ENCODE measurements around the gene CPA1.

CPA1 gene

DNA sequence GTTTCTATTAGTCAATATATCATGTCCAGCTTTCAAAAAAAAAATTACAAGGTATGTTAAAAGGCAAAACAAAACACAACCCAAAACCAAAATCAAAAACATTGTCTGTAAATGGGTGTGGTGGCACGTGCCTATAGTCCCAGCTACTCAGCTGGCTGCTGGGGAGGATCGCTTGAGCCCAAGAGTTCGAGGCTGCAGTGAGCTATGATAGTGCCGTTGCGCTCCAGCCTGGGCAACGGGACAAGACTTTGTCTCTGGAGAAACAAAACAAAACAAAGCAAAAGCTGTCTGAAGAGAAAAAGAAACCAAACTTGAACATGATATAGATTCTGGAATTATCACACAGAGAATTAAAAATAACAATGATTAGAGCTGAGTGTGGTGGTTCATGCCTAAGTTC is 46.0 kb upstream of the CPA1 start:
- TF ChIP-seq NFIC (IDR thresholded peaks at IDR 0.05) (no peak), ZBTB7A (IDR thresholded peaks at IDR 0.05; ENCODE audit: low read depth) (no peak), FOXM1 (IDR thresholded peaks at IDR 0.05; ENCODE audit: borderline replicate concordance, low read depth) (no peak), TAF1 (IDR thresholded peaks at IDR 0.05; ENCODE audit: low read depth) (no peak), CREB1 (IDR thresholded peaks at IDR 0.05; ENCODE audit: low read depth) (no peak), EGR1 (IDR thresholded peaks at IDR 0.05) (no peak), RAD21 (IDR thresholded peaks at IDR 0.05; ENCODE audit: low read depth) (no peak), CEBPB (IDR thresholded peaks at IDR 0.05) (no peak), EP300 (IDR thresholded peaks at IDR 0.05; ENCODE audit: borderline replicate concordance) (no peak), TCF12 (IDR thresholded peaks at IDR 0.05; ENCODE audit: low read depth) (no peak), YY1 (IDR thresholded peaks at IDR 0.05; ENCODE audit: low read depth) (no peak), TEAD4 (IDR thresholded peaks at IDR 0.05) (no peak)
- TF ChIP-seq, protein P1, sequence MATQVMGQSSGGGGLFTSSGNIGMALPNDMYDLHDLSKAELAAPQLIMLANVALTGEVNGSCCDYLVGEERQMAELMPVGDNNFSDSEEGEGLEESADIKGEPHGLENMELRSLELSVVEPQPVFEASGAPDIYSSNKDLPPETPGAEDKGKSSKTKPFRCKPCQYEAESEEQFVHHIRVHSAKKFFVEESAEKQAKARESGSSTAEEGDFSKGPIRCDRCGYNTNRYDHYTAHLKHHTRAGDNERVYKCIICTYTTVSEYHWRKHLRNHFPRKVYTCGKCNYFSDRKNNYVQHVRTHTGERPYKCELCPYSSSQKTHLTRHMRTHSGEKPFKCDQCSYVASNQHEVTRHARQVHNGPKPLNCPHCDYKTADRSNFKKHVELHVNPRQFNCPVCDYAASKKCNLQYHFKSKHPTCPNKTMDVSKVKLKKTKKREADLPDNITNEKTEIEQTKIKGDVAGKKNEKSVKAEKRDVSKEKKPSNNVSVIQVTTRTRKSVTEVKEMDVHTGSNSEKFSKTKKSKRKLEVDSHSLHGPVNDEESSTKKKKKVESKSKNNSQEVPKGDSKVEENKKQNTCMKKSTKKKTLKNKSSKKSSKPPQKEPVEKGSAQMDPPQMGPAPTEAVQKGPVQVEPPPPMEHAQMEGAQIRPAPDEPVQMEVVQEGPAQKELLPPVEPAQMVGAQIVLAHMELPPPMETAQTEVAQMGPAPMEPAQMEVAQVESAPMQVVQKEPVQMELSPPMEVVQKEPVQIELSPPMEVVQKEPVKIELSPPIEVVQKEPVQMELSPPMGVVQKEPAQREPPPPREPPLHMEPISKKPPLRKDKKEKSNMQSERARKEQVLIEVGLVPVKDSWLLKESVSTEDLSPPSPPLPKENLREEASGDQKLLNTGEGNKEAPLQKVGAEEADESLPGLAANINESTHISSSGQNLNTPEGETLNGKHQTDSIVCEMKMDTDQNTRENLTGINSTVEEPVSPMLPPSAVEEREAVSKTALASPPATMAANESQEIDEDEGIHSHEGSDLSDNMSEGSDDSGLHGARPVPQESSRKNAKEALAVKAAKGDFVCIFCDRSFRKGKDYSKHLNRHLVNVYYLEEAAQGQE (IDR thresholded peaks at IDR 0.05; ENCODE audit: low read depth): no peak
- TF ChIP-seq, protein P2, sequence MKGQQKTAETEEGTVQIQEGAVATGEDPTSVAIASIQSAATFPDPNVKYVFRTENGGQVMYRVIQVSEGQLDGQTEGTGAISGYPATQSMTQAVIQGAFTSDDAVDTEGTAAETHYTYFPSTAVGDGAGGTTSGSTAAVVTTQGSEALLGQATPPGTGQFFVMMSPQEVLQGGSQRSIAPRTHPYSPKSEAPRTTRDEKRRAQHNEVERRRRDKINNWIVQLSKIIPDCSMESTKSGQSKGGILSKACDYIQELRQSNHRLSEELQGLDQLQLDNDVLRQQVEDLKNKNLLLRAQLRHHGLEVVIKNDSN (IDR thresholded peaks at IDR 0.05): no peak
- TF ChIP-seq, protein P3, sequence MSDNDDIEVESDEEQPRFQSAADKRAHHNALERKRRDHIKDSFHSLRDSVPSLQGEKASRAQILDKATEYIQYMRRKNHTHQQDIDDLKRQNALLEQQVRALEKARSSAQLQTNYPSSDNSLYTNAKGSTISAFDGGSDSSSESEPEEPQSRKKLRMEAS (IDR thresholded peaks at IDR 0.05): no peak

DNA sequence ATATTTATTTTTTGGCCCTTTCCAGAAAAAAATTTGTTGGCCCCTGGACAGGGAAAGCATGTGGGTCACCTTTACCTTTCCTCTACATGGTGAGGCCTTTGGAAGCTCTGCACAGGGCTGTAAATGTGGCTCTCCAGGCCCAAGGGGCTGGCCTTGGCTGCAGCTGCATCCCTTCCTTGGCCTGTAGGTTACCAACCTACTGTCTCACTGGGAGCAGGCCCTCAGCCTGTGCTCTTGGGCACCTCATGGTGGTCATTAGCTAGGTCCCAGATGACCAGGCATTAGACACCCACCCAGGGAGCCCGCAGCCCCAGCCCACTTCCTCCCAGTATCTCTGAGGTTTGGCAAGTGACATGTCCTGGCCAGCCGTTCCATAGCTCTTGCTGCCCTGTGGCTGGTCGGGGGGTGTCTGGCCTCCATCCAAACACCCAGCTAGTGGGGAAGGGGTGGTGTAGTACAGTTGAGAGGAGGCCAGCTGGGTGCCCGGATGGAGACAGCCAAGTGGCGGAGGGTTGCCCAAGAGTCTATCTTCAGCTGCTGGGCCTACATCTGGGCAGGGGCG is 42.8 kb upstream of the CPA1 start:
- TF ChIP-seq, protein P1 (IDR thresholded peaks at IDR 0.05; ENCODE audit: low read depth): no peak
- TF ChIP-seq FOXM1 (IDR thresholded peaks at IDR 0.05; ENCODE audit: borderline replicate concordance, low read depth) (no peak), ZBTB7A (IDR thresholded peaks at IDR 0.05; ENCODE audit: low read depth) (no peak), RAD21 (IDR thresholded peaks at IDR 0.05; ENCODE audit: low read depth) (no peak), TAF1 (IDR thresholded peaks at IDR 0.05; ENCODE audit: low read depth) (no peak), TEAD4 (IDR thresholded peaks at IDR 0.05) (no peak), CEBPB (IDR thresholded peaks at IDR 0.05) (no peak), TCF12 (IDR thresholded peaks at IDR 0.05; ENCODE audit: low read depth) (no peak), EGR1 (IDR thresholded peaks at IDR 0.05) (no peak), EP300 (IDR thresholded peaks at IDR 0.05; ENCODE audit: borderline replicate concordance) (no peak)
- TF ChIP-seq, protein P2 (IDR thresholded peaks at IDR 0.05): no peak

DNA sequence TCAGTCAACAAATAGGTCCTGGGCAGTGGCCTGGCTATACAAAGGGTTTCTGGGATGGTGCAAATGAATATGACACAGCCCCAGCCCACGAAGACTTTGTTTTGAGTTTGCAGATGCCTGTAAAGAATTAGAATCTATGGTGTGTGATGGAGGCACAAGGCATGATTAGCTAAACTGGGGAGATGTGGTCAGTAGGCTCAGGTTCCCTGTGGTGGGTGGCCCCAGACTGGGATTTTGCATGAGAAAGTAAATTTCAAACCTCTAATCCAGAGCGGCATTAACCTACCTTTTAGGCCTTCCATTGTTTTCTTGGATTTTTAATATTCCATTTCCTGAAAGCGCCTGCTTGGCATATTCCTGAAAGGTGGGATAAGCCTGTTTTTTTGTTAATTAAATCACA is 42.1 kb upstream of the CPA1 start:
- TF ChIP-seq FOXM1 (IDR thresholded peaks at IDR 0.05; ENCODE audit: borderline replicate concordance, low read depth) (no peak), CEBPB (IDR thresholded peaks at IDR 0.05) (no peak), NFIC (IDR thresholded peaks at IDR 0.05) (no peak), TEAD4 (IDR thresholded peaks at IDR 0.05) (no peak)

DNA sequence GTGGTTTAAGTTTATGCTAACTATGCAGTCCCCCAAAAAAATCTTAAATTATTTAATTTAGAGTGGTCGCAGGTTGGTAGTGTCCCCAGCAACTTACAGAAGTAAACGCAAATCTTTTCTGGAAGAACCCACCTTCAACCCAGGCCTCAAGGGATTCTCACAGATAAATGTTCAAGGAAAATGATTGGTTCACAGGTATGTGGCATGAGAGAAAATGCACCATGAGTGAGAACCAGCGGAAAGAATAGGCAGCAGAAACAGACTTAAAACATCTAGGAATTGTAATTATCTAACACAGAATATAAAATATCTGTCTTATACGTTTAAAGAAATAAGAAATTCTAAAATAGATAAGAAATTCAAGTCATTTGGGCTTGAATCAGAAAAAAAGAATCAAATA is 38.4 kb upstream of the CPA1 start:
- no peak for TF ChIP-seq CREB1 (IDR thresholded peaks at IDR 0.05; ENCODE audit: low read depth)
- TF ChIP-seq CEBPB (IDR thresholded peaks at IDR 0.05): no peak
- TF ChIP-seq, protein P2 (IDR thresholded peaks at IDR 0.05): no peak
- TF ChIP-seq TCF12 (IDR thresholded peaks at IDR 0.05; ENCODE audit: low read depth): no peak
- no peak for TF ChIP-seq RAD21 (IDR thresholded peaks at IDR 0.05; ENCODE audit: low read depth)

DNA sequence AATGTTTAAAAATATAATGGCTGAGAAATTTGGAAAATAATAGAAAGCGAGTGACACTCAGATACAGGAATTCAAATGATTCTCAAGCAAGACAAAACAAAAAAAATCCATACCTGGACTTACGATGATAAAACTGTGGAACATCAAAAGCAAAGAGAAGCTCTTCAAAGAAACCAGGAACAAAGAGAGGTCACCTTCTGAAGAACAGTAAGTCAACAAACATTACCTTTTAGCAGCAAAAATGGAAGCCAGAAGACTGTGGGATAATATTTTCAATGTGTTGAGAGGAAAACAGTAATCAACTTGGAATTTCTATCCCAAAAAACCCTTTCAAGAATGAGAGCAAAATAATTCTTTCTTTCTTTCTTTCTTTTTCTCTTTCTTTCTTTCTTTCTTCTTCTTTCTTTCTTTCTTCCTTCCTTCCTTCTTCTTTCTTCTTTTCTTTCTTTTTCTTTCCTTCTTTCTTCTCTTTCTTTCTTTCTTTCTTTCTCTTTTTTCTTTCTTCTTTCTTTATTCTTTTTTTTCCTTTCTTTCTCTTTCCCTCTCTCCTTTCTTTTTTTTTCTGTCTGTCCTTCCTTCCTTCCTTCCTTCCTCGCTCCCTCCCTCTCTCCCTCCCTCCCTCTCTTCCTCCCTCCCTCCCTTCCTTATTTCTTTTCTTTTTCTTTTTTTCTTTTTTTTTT is 37.5 kb upstream of the CPA1 start:
- TF ChIP-seq CEBPB (IDR thresholded peaks at IDR 0.05): no peak
- no peak for TF ChIP-seq TCF12 (IDR thresholded peaks at IDR 0.05; ENCODE audit: low read depth)
- TF ChIP-seq, protein P2 (IDR thresholded peaks at IDR 0.05): no peak
- no peak for TF ChIP-seq CREB1 (IDR thresholded peaks at IDR 0.05; ENCODE audit: low read depth)
- no peak for TF ChIP-seq TAF1 (IDR thresholded peaks at IDR 0.05; ENCODE audit: low read depth)
- no peak for TF ChIP-seq NFIC (IDR thresholded peaks at IDR 0.05)
- no peak for TF ChIP-seq EGR1 (IDR thresholded peaks at IDR 0.05)
- TF ChIP-seq, protein P3 (IDR thresholded peaks at IDR 0.05): no peak
- TF ChIP-seq, protein P1 (IDR thresholded peaks at IDR 0.05; ENCODE audit: low read depth): no peak
- no peak for TF ChIP-seq RAD21 (IDR thresholded peaks at IDR 0.05; ENCODE audit: low read depth)
- TF ChIP-seq FOXM1 (IDR thresholded peaks at IDR 0.05; ENCODE audit: borderline replicate concordance, low read depth): no peak
- TF ChIP-seq TEAD4 (IDR thresholded peaks at IDR 0.05): no peak
- TF ChIP-seq YY1 (IDR thresholded peaks at IDR 0.05; ENCODE audit: low read depth): no peak
- no peak for TF ChIP-seq EP300 (IDR thresholded peaks at IDR 0.05; ENCODE audit: borderline replicate concordance)
- TF ChIP-seq ZBTB7A (IDR thresholded peaks at IDR 0.05; ENCODE audit: low read depth): no peak
